CD4-positive, alpha-beta T cell treated with Interleukin-6 at 100 ng/mL for 8 hours (primary cell): ENCODE measurements around the gene DDIT4.
A peak's percentile ranks its signal among the peaks of the same experiment; 100 is the strongest.
"Not testable (repeated sequence)": the region's sequence is repeated elsewhere in the genome, so short reads cannot be mapped to it uniquely, and the experiment has no call there.

Experiments
- DNase-seq: peaks from one replicate; pipeline ENCODE4 v3.0.0-alpha.2; 2020; ENCODE audit warnings: mixed read lengths, low spot score

Gene DDIT4

DNA sequence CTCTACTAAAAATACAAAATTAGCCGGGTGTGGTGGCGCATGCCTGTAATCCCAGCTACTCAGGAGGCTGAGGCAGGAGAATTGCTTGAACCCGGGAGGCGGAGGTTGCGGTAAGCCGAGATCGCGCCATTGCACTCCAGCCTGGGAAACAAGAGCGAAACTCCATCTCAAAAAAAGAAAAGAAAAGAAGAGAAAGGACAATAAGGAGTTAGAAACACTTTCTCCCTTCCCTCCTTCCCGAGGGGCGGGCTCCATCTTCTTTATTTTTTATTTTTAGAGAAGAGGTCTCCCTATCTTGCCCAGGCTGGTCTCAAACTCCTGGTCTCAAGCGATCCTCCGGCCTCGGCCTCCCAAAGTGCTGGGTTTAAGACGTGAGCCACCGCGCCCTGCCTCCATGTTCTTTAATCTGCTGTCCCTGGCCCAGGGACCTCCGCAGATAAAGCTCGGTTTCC, 23.1 kb downstream of the DDIT4 start:
- not testable (repeated sequence) for DNase-seq

DNA sequence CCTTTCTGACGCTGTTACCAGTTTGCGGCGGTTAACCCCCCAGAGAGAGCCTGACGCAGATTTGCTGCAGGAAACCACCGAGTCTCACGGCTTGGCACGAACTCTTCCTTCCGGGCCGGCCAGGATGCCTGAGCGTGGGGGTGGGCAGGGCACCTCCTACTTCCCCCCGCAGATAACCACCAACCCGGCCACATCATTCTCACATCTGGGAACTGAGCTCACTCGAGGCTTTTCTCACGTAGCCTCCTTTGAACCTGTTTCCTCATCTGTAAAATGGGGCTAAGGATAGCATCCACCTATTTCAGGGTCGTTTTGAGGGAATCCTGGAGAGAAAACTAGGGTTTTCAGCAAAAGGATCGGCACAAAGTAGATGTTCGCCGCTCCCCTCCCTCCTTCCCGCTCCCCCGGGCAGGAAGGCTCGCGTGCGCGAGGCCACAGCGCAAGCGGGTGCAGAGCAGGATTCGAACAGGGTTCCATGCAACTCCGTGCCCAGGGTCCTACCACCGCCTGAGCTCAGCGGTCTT, 23.6 kb downstream of the DDIT4 start:
- peak; percentile 96 for DNase-seq

DNA sequence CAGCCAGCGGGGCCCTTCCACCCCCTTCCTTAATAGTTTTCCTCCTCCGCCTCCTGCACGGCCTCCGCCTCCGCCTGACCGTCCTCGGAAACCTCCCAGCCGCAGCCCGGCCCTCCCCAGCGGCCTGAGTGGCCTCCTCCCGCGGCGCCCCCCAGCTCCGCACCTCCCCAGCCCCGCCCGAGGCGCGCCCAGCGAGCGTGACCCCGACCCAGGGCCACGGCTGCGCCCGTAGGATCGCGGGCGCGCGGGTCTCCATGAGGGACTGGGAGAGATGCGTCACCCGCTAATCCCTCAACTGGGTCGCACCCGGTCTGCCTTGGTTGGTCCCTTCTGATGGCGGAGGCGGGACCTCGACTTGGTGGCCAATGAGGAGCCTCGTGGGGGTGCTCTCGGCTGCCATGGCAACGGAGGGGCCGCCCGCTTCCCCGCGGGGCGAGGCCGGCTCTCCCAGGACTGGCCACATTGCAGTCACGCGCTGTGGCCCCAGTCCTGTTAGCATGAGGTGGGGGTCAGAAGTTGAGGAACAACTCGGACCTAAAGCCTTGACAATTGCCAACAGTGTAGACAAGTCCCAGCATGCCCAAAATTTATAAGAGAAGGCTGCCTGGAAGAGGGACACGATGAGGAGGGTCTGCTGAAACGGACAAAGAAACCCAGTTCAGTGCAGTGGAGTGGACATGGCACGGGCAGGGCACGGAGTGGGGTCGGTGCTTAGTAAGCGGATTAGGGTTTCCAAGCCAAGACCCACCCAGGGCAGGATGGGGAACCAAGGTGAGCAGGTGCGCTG, 24.3 kb downstream of the DDIT4 start:
- DNase-seq, result peak; percentile 89

GRCh38 chr10:72298592-72299519, 25.1 kb downstream of the DDIT4 start:
- DNase-seq, result no peak

- DNase-seq, result no peak
Measured at GRCh38 chr10:72303424-72304128, 29.9 kb downstream of the DDIT4 start.

- DNase-seq, result no peak
Measured at GRCh38 chr10:72306215-72306760, 32.6 kb downstream of the DDIT4 start.

GRCh38 chr10:72307711-72308110, 34.0 kb downstream of the DDIT4 start:
- not testable (repeated sequence) for DNase-seq

DNA sequence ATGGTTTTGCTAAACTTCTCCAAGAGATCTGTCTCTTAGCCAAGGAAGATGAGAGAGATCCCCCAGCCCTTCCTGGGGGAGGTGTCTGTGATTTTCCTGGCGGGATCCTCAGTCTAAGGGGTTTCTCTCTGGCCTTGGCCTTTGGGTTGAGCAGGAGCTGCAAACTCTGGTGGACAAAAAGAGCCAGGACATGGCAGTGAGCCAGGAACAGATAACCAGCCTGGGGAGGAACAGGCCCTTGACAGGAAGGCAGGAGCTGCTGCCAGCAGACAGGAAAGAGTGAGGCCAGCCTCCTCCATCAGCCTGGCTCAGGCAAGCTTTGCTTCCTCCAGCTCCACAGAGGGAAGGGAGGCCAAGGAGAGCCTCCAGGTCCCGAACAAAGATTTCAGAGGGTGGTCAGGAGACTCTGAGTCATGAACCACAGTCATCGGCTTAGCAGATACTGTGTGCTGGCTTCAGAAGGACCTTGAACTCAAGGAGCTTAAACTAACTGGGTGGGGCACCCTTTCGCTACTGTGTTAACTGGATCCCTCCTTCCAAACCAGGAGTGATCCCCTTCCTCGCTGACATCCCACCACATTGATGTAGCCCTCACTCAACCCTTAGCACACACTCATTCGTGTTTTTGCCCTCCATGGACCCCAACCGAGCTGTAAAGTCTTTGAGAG, 34.7 kb downstream of the DDIT4 start:
- DNase-seq, result no peak

- DNase-seq, result no peak
Measured at GRCh38 chr10:72309290-72310240, 35.8 kb downstream of the DDIT4 start.

GRCh38 chr10:72310241-72310633, 36.5 kb downstream of the DDIT4 start:
- DNase-seq, result no peak

DNA sequence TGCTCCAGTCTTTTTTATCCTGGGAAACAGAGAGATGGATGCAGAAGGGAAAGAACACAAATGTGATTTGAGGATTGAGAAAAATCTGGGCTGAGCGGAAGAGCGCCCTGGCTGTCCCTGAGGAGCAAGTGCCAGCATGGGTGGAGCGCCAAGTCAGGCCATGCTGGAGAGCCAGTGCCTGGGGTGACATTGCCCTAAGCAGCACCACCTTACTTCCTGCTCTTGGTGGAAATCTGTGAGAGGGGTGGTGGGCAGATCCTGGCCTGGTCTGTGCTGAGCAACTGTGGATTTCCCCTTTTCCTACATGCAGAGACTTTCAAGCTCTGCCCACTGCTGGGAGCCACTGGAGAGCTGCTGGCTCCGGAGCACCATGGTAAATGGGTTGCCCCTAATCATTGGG, 36.9 kb downstream of the DDIT4 start:
- DNase-seq, result no peak

GRCh38 chr10:72311667-72312066, 37.9 kb downstream of the DDIT4 start:
- DNase-seq, result no peak

DNA sequence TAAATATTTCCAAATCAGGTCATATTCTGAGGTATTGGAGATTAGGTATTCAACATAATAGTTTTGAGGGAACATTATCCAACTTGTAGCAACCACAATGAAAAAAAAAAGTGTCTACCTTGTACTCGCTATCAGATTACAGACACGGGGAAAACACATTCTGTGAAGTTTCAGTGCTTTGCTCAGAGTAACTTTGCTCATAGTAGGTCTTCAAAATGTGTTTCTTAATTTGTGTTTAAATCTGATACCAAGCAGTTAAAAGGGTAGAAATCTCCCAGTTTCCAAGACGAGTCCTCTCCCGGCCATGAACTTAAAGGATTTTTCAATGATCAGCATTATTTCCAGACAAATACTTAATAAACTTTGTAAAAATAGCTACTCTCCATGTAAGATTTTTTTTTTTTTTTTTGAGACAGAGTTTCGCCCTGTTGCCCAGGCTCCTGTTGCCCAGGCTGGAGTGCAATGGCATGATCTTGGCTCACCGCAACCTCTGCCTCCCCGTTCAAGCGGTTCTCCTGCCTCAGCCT, 39.2 kb downstream of the DDIT4 start:
- DNase-seq, result no peak

DNA sequence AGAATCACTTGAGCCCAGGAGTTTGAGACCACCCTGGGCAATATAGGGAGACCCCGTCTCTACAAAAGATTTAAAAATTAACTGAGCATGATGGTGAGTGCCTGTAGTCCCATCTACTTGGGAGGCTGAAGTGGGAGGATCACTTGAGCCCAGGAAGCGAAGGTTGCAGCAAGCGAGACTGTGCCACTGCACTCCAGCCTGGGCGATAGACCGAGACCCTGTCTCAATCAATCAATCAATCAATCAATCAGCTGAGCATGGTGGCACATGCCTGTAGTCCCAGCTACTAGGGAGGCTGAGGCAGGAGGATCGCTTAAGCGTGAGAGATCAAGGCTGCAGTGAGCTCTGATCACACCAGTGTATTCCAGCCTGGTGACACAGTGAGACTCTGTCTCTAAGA, 40.5 kb downstream of the DDIT4 start:
- no peak for DNase-seq

- DNase-seq, result no peak
Measured at GRCh38 chr10:72315054-72315453, 41.3 kb downstream of the DDIT4 start.

- no peak for DNase-seq
Measured at GRCh38 chr10:72315611-72316385, 42.1 kb downstream of the DDIT4 start.

DNA sequence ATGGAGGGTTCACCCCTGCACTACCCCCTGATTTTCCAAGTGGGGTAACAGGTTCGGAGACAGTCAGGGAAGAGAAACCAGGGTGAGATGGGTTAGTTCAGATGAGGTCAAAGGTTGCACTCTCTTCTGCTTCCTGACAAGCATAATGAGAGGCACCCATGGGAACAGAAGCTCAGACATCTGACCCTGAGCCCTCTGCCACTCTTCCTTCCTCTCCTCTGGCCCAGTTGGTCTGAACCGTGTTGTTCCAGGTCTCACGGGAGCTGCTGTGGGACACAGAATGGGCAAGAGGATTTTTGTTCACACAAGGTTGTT, 42.6 kb downstream of the DDIT4 start:
- DNase-seq, result no peak

- peak; percentile 75 for DNase-seq
Measured at GRCh38 chr10:72316748-72317435, 43.2 kb downstream of the DDIT4 start.
